Hematopoietic multipotent progenitor cell treated with erythropoietin and hydrocortisone succinate and interleukin-3 and kit ligand, for 17 days (in vitro differentiated cells): ENCODE measurements around the gene LIPE.
A peak's percentile ranks its signal among the peaks of the same experiment; 100 is the strongest.

Experiments
- DNase-seq: peaks from one replicate; pipeline ENCODE4 v3.0.0-alpha.2; 2015; ENCODE audit warnings: low spot score

Gene LIPE

GRCh38 chr19:42411581-42412178 lies 15.5 kb downstream of the LIPE start:
- DNase-seq, result no peak

GRCh38 chr19:42410371-42410770 lies 16.8 kb downstream of the LIPE start:
- DNase-seq, result no peak

GRCh38 chr19:42409477-42409876 lies 17.7 kb downstream of the LIPE start:
- no peak for DNase-seq

GRCh38 chr19:42407816-42408175 lies 19.4 kb downstream of the LIPE start:
- no peak for DNase-seq

GRCh38 chr19:42407085-42407815 lies 19.9 kb downstream of the LIPE start:
- no peak for DNase-seq

- DNase-seq, result no peak
Observed at GRCh38 chr19:42406111-42406510, 21.1 kb downstream of the LIPE start.

GRCh38 chr19:42403586-42403985 lies 23.6 kb downstream of the LIPE start:
- no peak for DNase-seq

- DNase-seq, result no peak
Observed at GRCh38 chr19:42402376-42403116, 24.6 kb downstream of the LIPE start.

GRCh38 chr19:42401365-42402303 lies 25.6 kb downstream of the LIPE start:
- peak; percentile 75 for DNase-seq

GRCh38 chr19:42400404-42400803 lies 26.8 kb downstream of the LIPE start:
- DNase-seq, result no peak

GRCh38 chr19:42397263-42398166 lies 29.7 kb downstream of the LIPE start:
- DNase-seq, result no peak

- DNase-seq, result peak; percentile 92
Observed at GRCh38 chr19:42396381-42397262, 30.6 kb downstream of the LIPE start.

GRCh38 chr19:42394751-42395150 lies 32.4 kb downstream of the LIPE start:
- no peak for DNase-seq

- DNase-seq, result no peak
Observed at GRCh38 chr19:42392165-42392564, 35.0 kb downstream of the LIPE start.

- DNase-seq, result no peak
Observed at GRCh38 chr19:42389899-42390298, 37.3 kb downstream of the LIPE start, which contains the start of gene CNFN. Gene CNFN, minus strand, starts transcription at chr19:42390297. Its CDS starts 1,260 bp downstream, at chr19:42389037.

- DNase-seq, result no peak
Observed at GRCh38 chr19:42388851-42389489, 38.2 kb downstream of the LIPE start.

GRCh38 chr19:42386974-42387707 lies 40.0 kb downstream of the LIPE start:
- peak; percentile 14 for DNase-seq

- no peak for DNase-seq
Observed at GRCh38 chr19:42380155-42380554, 47.0 kb downstream of the LIPE start.
